ENCODE results near the gene TSPAN32. TPM values are rescaled to one million over a fixed set of nuclear protein-coding genes. Genes with fewer than 3 reads are reported as not detected.

Gene TSPAN32
- total RNA-seq, 1 donor from 2014 or later, result 2.6 TPM

DNA sequence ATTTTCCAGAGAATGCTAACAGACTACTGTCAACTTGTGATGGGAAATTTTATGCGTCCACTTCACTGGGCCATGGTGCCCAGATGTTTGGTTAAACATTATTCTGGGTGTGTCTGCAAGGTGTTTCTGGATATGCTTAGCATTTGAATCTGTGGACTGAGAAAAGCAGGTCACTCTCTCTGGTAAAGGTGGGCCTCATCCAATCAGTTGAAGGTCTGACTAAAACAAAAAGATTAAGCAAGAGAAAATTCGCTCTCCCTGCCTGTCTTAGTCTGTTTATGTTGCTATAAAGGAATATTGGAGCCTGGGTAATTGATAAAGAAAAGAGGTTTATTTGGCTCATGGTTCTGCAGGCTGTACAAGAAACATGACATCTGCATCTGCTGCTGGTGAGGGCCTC lies 43.2 kb downstream of the TSPAN32 start:
- Mint-ChIP-seq H3K27me3 (peaks cover 14% of the 10 kb centered on the region), H3K9me3 (peaks cover 8% of the 10 kb centered on the region)

DNA sequence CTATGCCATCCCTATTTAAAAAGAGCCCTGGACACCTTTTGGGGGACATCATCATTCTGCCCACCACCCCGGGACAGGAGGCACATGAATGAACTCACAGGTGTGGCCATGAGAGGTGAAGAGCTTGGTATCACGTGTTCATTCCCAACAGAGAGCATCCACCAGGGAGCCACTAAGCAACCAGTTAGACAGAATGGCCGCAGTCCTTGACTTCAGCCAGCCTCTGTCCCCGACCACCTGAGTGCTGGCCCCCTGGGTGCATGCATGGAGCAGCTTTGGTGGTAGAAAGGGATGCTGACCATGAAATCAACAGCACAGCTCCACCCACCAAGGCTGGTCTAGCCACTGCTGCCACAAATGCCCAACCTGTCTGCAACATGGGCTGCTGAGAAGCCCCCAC lies 44.2 kb downstream of the TSPAN32 start:
- H3K4me1 Mint-ChIP-seq (ENCODE audit: unreplicated experiment), result no peaks in the 10 kb centered on the region
- H3K4me3 Mint-ChIP-seq, result no peak overlapping the region
- peaks cover 8% of the 10 kb centered on the region for H3K9me3 Mint-ChIP-seq
- no peak overlapping the region for H3K27ac Mint-ChIP-seq
- TF ChIP-seq, protein P1, sequence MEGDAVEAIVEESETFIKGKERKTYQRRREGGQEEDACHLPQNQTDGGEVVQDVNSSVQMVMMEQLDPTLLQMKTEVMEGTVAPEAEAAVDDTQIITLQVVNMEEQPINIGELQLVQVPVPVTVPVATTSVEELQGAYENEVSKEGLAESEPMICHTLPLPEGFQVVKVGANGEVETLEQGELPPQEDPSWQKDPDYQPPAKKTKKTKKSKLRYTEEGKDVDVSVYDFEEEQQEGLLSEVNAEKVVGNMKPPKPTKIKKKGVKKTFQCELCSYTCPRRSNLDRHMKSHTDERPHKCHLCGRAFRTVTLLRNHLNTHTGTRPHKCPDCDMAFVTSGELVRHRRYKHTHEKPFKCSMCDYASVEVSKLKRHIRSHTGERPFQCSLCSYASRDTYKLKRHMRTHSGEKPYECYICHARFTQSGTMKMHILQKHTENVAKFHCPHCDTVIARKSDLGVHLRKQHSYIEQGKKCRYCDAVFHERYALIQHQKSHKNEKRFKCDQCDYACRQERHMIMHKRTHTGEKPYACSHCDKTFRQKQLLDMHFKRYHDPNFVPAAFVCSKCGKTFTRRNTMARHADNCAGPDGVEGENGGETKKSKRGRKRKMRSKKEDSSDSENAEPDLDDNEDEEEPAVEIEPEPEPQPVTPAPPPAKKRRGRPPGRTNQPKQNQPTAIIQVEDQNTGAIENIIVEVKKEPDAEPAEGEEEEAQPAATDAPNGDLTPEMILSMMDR (conservative IDR thresholded peaks at IDR 0.05), result no peak
- DNase-seq (ENCODE audit: extremely low spot score, unreplicated experiment), result no peak
- H3K36me3 Mint-ChIP-seq, result no peaks in the 10 kb centered on the region
- peaks cover 20% of the 10 kb centered on the region for H3K27me3 Mint-ChIP-seq

More for the DNA sequence above, 43.2 kb downstream of the TSPAN32 start:
- no peak overlapping the region for H3K4me3 Mint-ChIP-seq
- H3K36me3 Mint-ChIP-seq, result no peaks in the 10 kb centered on the region
- no peak for DNase-seq (ENCODE audit: extremely low spot score, unreplicated experiment)
- H3K27ac Mint-ChIP-seq, result no peak overlapping the region
- H3K4me1 Mint-ChIP-seq (ENCODE audit: unreplicated experiment), result no peaks in the 10 kb centered on the region
- TF ChIP-seq, protein P1 (conservative IDR thresholded peaks at IDR 0.05), result no peak

DNA sequence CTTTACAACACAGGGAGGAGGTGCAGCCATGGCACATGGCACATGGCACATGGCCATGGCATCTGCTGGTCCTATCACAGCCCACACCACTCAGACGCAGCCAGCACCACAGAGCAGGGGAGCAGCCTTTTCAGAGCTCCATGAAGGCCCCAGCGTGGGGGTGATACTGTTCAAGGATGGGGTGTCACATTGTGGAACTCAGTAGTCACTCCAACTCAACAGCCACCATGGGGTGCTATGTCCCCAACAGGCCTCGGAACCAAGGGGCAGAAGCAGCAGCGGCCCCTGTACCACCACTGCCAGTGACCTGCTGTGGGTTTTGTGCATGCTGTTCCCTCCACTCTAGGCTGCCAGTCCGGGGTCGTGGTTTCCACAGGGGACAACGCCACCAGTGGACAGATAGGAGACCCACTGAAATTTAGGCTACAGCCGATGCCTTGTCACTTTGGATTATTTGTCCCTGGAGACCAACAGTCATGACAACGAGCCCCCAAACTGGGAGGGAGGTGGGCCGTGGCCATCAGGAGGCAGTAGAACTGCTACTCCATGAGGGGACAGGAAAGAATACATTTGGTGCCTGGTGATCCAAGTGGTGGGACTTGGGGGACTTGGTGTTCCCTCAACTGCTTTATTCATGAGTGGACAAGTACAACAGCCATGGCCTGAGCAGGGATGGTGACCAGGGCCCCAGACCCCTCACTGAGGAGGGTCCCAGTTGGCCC lies 44.9 kb downstream of the TSPAN32 start:
- Mint-ChIP-seq H3K36me3 (no peaks in the 10 kb centered on the region), H3K4me3 (no peak overlapping the region), H3K27me3 (peaks cover 25% of the 10 kb centered on the region), H3K4me1 (ENCODE audit: unreplicated experiment) (no peaks in the 10 kb centered on the region), H3K27ac (no peak overlapping the region), H3K9me3 (peaks cover 8% of the 10 kb centered on the region)
- TF ChIP-seq, protein P1 (conservative IDR thresholded peaks at IDR 0.05), result no peak
- DNase-seq (ENCODE audit: extremely low spot score, unreplicated experiment), result no peak

DNA sequence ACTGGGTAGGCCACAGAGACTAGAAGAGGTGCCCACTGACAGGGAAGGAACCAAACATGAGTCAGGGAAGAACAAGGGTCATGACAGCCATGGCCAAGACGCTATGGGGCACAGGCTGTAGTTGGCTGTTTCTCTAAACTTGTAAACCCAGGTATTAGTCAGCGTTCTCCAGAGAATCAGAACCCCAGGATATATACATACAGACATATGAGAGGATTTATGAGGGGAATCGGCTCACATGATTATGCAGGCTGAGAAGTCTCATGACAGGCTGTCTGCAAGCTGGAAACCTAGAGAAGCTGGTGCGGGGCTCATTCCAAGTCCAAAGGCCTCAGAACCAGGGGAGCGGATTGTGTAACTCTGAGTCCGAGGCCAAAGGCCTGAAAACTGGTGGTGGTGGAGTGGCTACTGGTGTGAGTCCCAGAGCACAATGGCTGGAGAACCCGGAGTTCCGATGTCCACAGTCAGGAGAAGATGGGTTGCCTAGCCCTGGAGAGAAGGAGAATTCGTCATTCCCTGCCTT lies 45.6 kb downstream of the TSPAN32 start:
- H3K4me1 Mint-ChIP-seq (ENCODE audit: unreplicated experiment), result no peaks in the 10 kb centered on the region
- peaks cover 26% of the 10 kb centered on the region for H3K27me3 Mint-ChIP-seq
- TF ChIP-seq, protein P1 (conservative IDR thresholded peaks at IDR 0.05), result no peak
- H3K36me3 Mint-ChIP-seq, result no peaks in the 10 kb centered on the region
- peaks cover 8% of the 10 kb centered on the region for H3K9me3 Mint-ChIP-seq
- no peak for DNase-seq (ENCODE audit: extremely low spot score, unreplicated experiment)
- H3K4me3 Mint-ChIP-seq, result no peak overlapping the region
- no peak overlapping the region for H3K27ac Mint-ChIP-seq

DNA sequence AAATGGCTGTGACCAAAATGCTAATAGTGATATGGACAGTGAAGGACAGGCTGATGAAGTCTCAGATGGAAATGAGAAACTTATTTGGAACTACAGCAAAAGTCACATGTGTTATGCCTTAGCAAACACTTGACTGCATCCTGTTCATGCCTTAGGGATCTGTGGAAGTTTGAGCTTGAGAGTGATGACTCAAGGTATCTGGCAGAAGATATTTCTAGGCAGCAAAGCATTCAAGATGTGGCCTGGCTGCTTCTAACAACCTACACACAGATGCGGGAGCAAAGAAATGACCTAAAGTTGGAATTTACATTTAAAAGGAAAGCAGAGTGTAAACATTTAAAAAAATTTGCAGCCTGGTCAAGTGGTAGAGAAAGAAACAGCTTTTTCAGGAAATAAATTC lies 47.2 kb downstream of the TSPAN32 start:
- Mint-ChIP-seq H3K9me3 (peaks cover 8% of the 10 kb centered on the region), H3K4me1 (ENCODE audit: unreplicated experiment) (no peaks in the 10 kb centered on the region), H3K27me3 (peaks cover 33% of the 10 kb centered on the region), H3K36me3 (no peaks in the 10 kb centered on the region), H3K27ac (no peak overlapping the region), H3K4me3 (no peak overlapping the region)
- DNase-seq (ENCODE audit: extremely low spot score, unreplicated experiment), result no peak
- TF ChIP-seq, protein P1 (conservative IDR thresholded peaks at IDR 0.05), result no peak

All from type B pancreatic cell (in vitro differentiated cells).